GM12875 (cell line): Measurements from ENCODE around the gene PLA2G4D.

Experiments
- H3K4me3 ChIP-seq: one replicate; pipeline ENCODE4 v1.5.1; 2011; ENCODE audit warnings: low read depth, low read length, control low read depth
- CTCF ChIP-seq: IDR thresholded peaks from 2 replicates; pipeline ENCODE4 v1.5.1; 2011; ENCODE audit warnings: low read depth, mild to moderate bottlenecking, control low read depth, inconsistent platforms, low read length, moderate library complexity, borderline replicate concordance; ENCODE audit not compliant: insufficient read depth

The PLA2G4D gene

GRCh38 chr15:42020713-42021273 is 73.6 kb downstream of the PLA2G4D start, which contains the start of gene PLA2G4E:
Gene PLA2G4E (minus strand): TSS chr15:42021042. CDS start chr15:42021030, 12 bp downstream.
- no peak for TF ChIP-seq CTCF
- no peak within 1 kb of the TSS for H3K4me3 ChIP-seq

- no peak overlapping the region for H3K4me3 ChIP-seq
- TF ChIP-seq CTCF, result no peak
Observed at GRCh38 chr15:42018306-42019224, 75.8 kb downstream of the PLA2G4D start.
